ENCODE measurements around the gene FBXO2. TPM values are rescaled to one million over a fixed set of nuclear protein-coding genes. Genes with fewer than 3 reads are reported as not detected.

The FBXO2 gene
- total and polyA plus RNA-seq, 2 donors (not counting 1 experiment from before 2014, with no cell fraction given): 0.87 to 2.6 TPM

DNA sequence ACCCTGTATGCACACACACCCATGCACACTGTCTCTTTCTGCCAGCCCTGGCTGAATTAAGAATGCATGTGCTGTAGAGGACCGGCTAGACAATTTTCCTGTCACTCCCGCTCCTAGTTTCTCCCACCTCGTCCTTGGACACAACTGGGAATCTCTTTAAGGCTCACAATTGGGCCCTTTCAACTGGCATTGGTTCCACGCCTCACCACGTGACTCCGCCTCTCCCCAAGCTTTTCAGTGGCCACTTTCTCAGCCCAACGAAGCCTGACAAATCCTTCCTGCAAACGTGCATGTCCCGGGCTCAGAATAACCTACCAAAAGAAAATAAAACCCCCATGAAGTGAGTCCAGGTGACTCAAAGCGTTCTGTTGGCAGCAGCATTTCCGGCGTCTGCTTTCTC, 33.8 kb downstream of the FBXO2 start:
- no peaks in the 10 kb centered on the region for H3K4me1 ChIP-seq (ENCODE audit: control insufficient read depth, extremely low read depth, insufficient read depth, low read length)
- peaks cover 4% of the 10 kb centered on the region for H3K27me3 ChIP-seq (ENCODE audit: control insufficient read depth, insufficient read depth, low read length)
- no peak overlapping the region for H3K9ac ChIP-seq (ENCODE audit: insufficient read depth, low read length)
- no peak overlapping the region for H3K4me2 ChIP-seq (ENCODE audit: extremely low read depth, insufficient read depth, low read length)
- no peaks in the 10 kb centered on the region for H4K20me1 ChIP-seq (ENCODE audit: control insufficient read depth, extremely low read depth, insufficient read depth, low read length)
- DNase-seq (ENCODE audit: low read depth in 2 of 2): no peak
- no peak for TF ChIP-seq EZH2 (IDR thresholded peaks at IDR 0.05; ENCODE audit: low read length, missing control alignments)
- no peak for TF ChIP-seq CTCF (conservative IDR thresholded peaks at IDR 0.05 in 1 of 2, IDR thresholded peaks at IDR 0.05 in 1 of 2; ENCODE audit: low read depth in 1 of 2, low read length in 2 of 2)
- no peak overlapping the region for H3K27ac ChIP-seq (ENCODE audit: insufficient read depth, low read length)
- H3K79me2 ChIP-seq (ENCODE audit: control insufficient read depth, insufficient read depth, low read length): no peaks in the 10 kb centered on the region
- no peaks in the 10 kb centered on the region for H3K9me3 ChIP-seq (ENCODE audit: control insufficient read depth, insufficient read depth, low read depth, low read length)
- no peaks in the 10 kb centered on the region for H3K36me3 ChIP-seq (ENCODE audit: control insufficient read depth, insufficient read depth, low read length)
- H2AFZ ChIP-seq (ENCODE audit: low read length): no peak overlapping the region
- no peak overlapping the region for H3K4me3 ChIP-seq (replicated peaks in 1 of 4; ENCODE audit: control extremely low read depth in 1 of 4, insufficient read depth in 1 of 4, low read depth in 3 of 4, low read length in 4 of 4)

- no peaks in the 10 kb centered on the region for H3K9me3 ChIP-seq (ENCODE audit: control insufficient read depth, insufficient read depth, low read depth, low read length)
- TF ChIP-seq EZH2 (IDR thresholded peaks at IDR 0.05; ENCODE audit: low read length, missing control alignments) (no peak), CTCF (conservative IDR thresholded peaks at IDR 0.05 in 1 of 2, IDR thresholded peaks at IDR 0.05 in 1 of 2; ENCODE audit: low read depth in 1 of 2, low read length in 2 of 2) (no peak)
- no peak for DNase-seq (ENCODE audit: low read depth in 2 of 2)
- H3K27me3 ChIP-seq (ENCODE audit: control insufficient read depth, insufficient read depth, low read length): peaks cover 4% of the 10 kb centered on the region
- H3K27ac ChIP-seq (ENCODE audit: insufficient read depth, low read length): no peak overlapping the region
- no peaks in the 10 kb centered on the region for H3K4me1 ChIP-seq (ENCODE audit: control insufficient read depth, extremely low read depth, insufficient read depth, low read length)
- no peak overlapping the region for H3K4me3 ChIP-seq (replicated peaks in 1 of 4; ENCODE audit: control extremely low read depth in 1 of 4, insufficient read depth in 1 of 4, low read depth in 3 of 4, low read length in 4 of 4)
- no peak overlapping the region for H3K4me2 ChIP-seq (ENCODE audit: extremely low read depth, insufficient read depth, low read length)
- H4K20me1 ChIP-seq (ENCODE audit: control insufficient read depth, extremely low read depth, insufficient read depth, low read length): no peaks in the 10 kb centered on the region
- no peak overlapping the region for H3K9ac ChIP-seq (ENCODE audit: insufficient read depth, low read length)
- H3K36me3 ChIP-seq (ENCODE audit: control insufficient read depth, insufficient read depth, low read length): no peaks in the 10 kb centered on the region
- H2AFZ ChIP-seq (ENCODE audit: low read length): no peak overlapping the region
- H3K79me2 ChIP-seq (ENCODE audit: control insufficient read depth, insufficient read depth, low read length): no peaks in the 10 kb centered on the region
Observed at GRCh38 chr1:11617741-11618140, 36.5 kb downstream of the FBXO2 start.

DNA sequence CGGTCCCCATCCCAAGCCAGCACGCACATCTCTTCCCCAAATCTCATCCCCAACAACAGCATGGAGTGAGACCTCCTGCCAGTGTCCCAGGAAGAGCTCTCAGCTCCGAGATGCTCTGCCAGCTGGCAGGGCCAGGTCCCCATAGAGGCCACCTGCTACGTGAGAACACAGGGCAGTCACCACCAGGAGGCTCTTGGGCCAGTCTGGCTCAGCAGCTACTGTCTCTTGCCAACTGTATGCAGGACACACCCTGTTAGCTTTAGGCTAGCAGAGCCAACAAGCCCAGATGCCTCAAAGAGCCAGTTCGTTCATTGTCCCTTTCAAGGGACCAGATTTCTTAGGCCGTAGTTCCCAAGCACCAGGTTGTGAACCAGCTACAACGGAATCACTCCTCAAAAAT, 36.9 kb downstream of the FBXO2 start:
- Histone ChIP-seq H3K27ac (ENCODE audit: insufficient read depth, low read length) (no peak overlapping the region), H3K4me1 (ENCODE audit: control insufficient read depth, extremely low read depth, insufficient read depth, low read length) (no peaks in the 10 kb centered on the region), H4K20me1 (ENCODE audit: control insufficient read depth, extremely low read depth, insufficient read depth, low read length) (no peaks in the 10 kb centered on the region), H2AFZ (ENCODE audit: low read length) (no peak overlapping the region), H3K4me2 (ENCODE audit: extremely low read depth, insufficient read depth, low read length) (no peak overlapping the region), H3K36me3 (ENCODE audit: control insufficient read depth, insufficient read depth, low read length) (no peaks in the 10 kb centered on the region), H3K27me3 (ENCODE audit: control insufficient read depth, insufficient read depth, low read length) (peaks cover 4% of the 10 kb centered on the region), H3K9ac (ENCODE audit: insufficient read depth, low read length) (no peak overlapping the region), H3K4me3 (replicated peaks in 1 of 4; ENCODE audit: control extremely low read depth in 1 of 4, insufficient read depth in 1 of 4, low read depth in 3 of 4, low read length in 4 of 4) (no peak overlapping the region), H3K79me2 (ENCODE audit: control insufficient read depth, insufficient read depth, low read length) (no peaks in the 10 kb centered on the region), H3K9me3 (ENCODE audit: control insufficient read depth, insufficient read depth, low read depth, low read length) (no peaks in the 10 kb centered on the region)
- TF ChIP-seq CTCF (conservative IDR thresholded peaks at IDR 0.05 in 1 of 2, IDR thresholded peaks at IDR 0.05 in 1 of 2; ENCODE audit: low read depth in 1 of 2, low read length in 2 of 2): no peak
- no peak for TF ChIP-seq EZH2 (IDR thresholded peaks at IDR 0.05; ENCODE audit: low read length, missing control alignments)
- DNase-seq (ENCODE audit: low read depth in 2 of 2): no peak

Data from fibroblast of lung (primary cell).